Adrenal gland (tissue), 5 donors: Measurements from ENCODE around the gene LHX1.

Source experiments
- CTCF ChIP-seq, 6 experiments: fragments of 450-650 bp in 4 of 6; fragments of 200-600 bp in 2 of 6; sonication (generic) in 1 of 6; IDR thresholded peaks; 1 replicate in 5 of 6; 2 replicates in 1 of 6; pipeline versions ENCODE4 v1.5.1 to v1.8.0; 2016 to 2021; ENCODE audit warnings: antibody characterized with exemption in 6 of 6, mild to moderate bottlenecking in 2 of 6, moderate library complexity in 1 of 6
- POLR2A ChIP-seq, 2 donors: fragments of 450-650 bp; IDR thresholded peaks; one replicate each; pipeline ENCODE4 v1.6.1; 2017; ENCODE audit warnings: antibody characterized with exemption in 2 of 2, mild to moderate bottlenecking in 2 of 2, moderate library complexity in 1 of 2
- donor health status: DM: no; HTN: no; CAD: no.

GRCh38 chr17:36977066-36977465 is 39.8 kb downstream of the LHX1 start:
- TF ChIP-seq POLR2A (IDR thresholded peaks at IDR 0.05): no peak
- TF ChIP-seq CTCF (IDR thresholded peaks at IDR 0.05): no peak
